Nephron progenitor cell (in vitro differentiated cells): Measurements from ENCODE around the gene MPIG6B.
A peak's percentile ranks its signal among the peaks of the same experiment; 100 is the strongest.

ENCODE experiments used
- DNase-seq: peaks from one replicate; pipeline ENCODE4 v3.0.0; 2021
- H3K27ac Mint-ChIP-seq: 2 replicates; pipeline ENCODE4 v1.8.0; 2021; ENCODE audit warnings: mild to moderate bottlenecking, moderate library complexity, mixed read lengths
- H3K27me3 Mint-ChIP-seq: 2 replicates; pipeline ENCODE4 v1.8.0; 2021; ENCODE audit warnings: mild to moderate bottlenecking, low read depth, mixed read lengths; ENCODE audit not compliant: poor library complexity
- H3K36me3 Mint-ChIP-seq: 2 replicates; pipeline ENCODE4 v1.8.0; 2021; ENCODE audit warnings: low read depth, mixed read lengths
- H3K4me1 Mint-ChIP-seq: 2 replicates; pipeline ENCODE4 v1.8.0; 2021; ENCODE audit warnings: mixed read lengths
- H3K4me3 Mint-ChIP-seq: 2 replicates; pipeline ENCODE4 v1.8.0; 2021; ENCODE audit warnings: mild to moderate bottlenecking, moderate library complexity, mixed read lengths
- H3K9me3 Mint-ChIP-seq: 2 replicates; pipeline ENCODE4 v1.8.0; 2021; ENCODE audit warnings: mild to moderate bottlenecking, moderate library complexity, mixed read lengths
- TF ChIP-seq, protein P1 (sequence below): fragments of 200-600 bp; sonication (generic); IDR thresholded peaks from 2 replicates; pipeline ENCODE4 v1.5.0; 2021; ENCODE audit warnings: antibody characterized with exemption

Gene MPIG6B

DNA sequence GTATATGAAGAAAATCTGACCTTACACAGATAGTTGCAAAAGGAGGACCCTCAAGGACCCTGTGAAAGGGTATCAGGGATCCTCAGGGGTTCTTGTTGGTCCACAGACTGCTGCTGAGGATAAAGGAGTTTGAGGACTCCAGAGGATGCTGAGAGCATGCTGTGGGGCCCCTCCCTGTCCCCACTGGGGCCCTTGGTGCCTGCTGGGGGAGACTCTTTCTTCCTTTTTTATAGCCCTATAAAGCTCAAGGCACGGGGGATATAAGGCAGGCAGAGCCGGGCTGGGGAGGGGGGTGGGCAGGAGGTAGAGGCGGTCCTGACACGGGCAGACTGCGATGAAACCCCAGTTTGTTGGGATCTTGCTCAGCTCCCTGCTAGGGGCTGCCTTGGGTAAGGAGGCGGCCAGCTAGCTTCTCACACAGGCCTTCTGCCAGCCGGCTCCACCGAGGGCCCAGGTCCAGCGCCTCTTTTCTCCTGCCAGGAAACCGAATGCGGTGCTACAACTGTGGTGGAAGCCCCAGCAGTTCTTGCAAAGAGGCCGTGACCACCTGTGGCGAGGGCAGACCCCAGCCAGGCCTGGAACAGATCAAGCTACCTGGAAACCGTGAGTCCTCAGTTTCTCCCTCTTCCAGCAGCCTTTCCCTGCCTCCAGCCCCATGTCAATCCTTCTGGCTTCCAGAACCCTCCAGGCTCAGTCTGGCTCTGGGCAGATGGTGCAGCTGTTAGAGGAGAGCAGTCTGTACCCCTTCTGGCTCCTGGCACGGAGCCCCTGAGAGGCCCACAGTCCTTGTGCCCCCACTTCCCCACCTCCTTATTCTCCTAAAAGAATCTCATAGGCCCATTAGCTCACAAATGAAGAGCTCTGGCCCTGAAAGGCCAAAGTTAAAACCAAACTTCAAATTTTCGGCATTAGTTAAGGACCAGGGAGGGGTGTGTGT is 7.9 kb upstream of the MPIG6B start, which contains the start of gene LY6G6D:
LY6G6D (plus strand) TSS at position 327 of the 937 bp plus-strand sequence; CDS start at position 335, 8 bp downstream.
- H3K27ac Mint-ChIP-seq = peak within 1 kb of the TSS; percentile 98
- peaks cover 74% of the 10 kb centered on the region for H3K4me1 Mint-ChIP-seq
- DNase-seq = peak; percentile 17
- H3K27me3 Mint-ChIP-seq = no peaks in the 10 kb centered on the region
- no peaks in the 10 kb centered on the region for H3K9me3 Mint-ChIP-seq
- H3K4me3 Mint-ChIP-seq = peak within 1 kb of the TSS; percentile 68
- TF ChIP-seq, protein P1, sequence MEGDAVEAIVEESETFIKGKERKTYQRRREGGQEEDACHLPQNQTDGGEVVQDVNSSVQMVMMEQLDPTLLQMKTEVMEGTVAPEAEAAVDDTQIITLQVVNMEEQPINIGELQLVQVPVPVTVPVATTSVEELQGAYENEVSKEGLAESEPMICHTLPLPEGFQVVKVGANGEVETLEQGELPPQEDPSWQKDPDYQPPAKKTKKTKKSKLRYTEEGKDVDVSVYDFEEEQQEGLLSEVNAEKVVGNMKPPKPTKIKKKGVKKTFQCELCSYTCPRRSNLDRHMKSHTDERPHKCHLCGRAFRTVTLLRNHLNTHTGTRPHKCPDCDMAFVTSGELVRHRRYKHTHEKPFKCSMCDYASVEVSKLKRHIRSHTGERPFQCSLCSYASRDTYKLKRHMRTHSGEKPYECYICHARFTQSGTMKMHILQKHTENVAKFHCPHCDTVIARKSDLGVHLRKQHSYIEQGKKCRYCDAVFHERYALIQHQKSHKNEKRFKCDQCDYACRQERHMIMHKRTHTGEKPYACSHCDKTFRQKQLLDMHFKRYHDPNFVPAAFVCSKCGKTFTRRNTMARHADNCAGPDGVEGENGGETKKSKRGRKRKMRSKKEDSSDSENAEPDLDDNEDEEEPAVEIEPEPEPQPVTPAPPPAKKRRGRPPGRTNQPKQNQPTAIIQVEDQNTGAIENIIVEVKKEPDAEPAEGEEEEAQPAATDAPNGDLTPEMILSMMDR = no peak
- no peaks in the 10 kb centered on the region for H3K36me3 Mint-ChIP-seq

- TF ChIP-seq, protein P1 = no peak
- Mint-ChIP-seq H3K9me3 (no peaks in the 10 kb centered on the region), H3K4me3 (no peak overlapping the region), H3K4me1 (peaks cover 51% of the 10 kb centered on the region), H3K27ac (no peak overlapping the region), H3K36me3 (no peaks in the 10 kb centered on the region), H3K27me3 (no peaks in the 10 kb centered on the region)
- DNase-seq = peak; percentile 29
These were observed 5.5 kb upstream of the MPIG6B start for GRCh38 chr6:31717499-31718222.

DNA sequence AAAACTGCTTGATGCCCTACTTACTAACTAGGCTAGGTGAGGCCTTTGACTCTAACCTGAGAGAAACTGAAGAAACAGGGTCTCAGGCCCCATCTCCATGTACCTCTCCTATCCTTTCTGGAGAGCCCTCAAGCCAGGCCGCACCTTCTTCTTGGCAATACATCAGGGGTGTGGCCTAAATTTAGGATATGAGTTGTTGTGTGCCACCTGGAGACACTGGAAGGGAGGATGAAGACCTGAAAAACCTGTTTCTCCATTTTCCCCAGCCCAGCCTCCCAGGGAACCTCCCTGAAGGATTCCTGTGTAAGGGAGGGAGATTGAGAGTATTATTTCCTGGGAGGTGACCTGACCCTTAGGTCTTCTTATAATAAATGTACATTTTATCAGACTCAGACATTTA is 4.9 kb upstream of the MPIG6B start:
- Mint-ChIP-seq H3K4me1 (peaks cover 45% of the 10 kb centered on the region), H3K4me3 (no peak overlapping the region), H3K36me3 (no peaks in the 10 kb centered on the region), H3K27ac (no peak overlapping the region), H3K27me3 (no peaks in the 10 kb centered on the region), H3K9me3 (no peaks in the 10 kb centered on the region)
- TF ChIP-seq, protein P1 = no peak
- DNase-seq = no peak

DNA sequence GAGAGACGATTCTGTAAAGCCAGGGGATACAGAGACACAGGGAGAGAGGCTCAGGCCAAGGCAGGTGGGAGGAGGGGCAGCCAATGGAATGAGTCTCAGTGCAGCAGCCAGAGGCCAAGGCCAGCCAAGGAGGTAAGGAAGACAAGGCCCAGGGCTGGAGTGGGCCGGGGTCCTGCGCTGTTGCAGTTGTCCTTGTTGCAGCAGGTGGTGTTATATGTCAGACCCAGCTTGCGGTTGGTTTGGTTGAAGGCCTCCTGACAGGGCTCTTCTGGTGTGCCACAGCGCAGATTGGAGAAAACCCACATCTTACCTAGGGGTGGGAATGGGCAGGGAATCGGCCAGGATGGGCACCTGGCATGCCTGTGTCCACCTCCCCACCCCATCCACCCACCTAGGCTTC is 4.2 kb upstream of the MPIG6B start:
- Mint-ChIP-seq H3K36me3 (peaks cover 2% of the 10 kb centered on the region), H3K27ac (peak overlapping the region; percentile 3), H3K27me3 (no peaks in the 10 kb centered on the region), H3K9me3 (no peaks in the 10 kb centered on the region), H3K4me1 (peaks cover 40% of the 10 kb centered on the region), H3K4me3 (no peak overlapping the region)
- no peak for DNase-seq
- TF ChIP-seq, protein P1 = no peak

GRCh38 chr6:31720196-31720770 is 2.9 kb upstream of the MPIG6B start:
- no peaks in the 10 kb centered on the region for H3K9me3 Mint-ChIP-seq
- TF ChIP-seq, protein P1 = no peak
- H3K27ac Mint-ChIP-seq = no peak overlapping the region
- peaks cover 12% of the 10 kb centered on the region for H3K36me3 Mint-ChIP-seq
- peaks cover 33% of the 10 kb centered on the region for H3K4me1 Mint-ChIP-seq
- H3K27me3 Mint-ChIP-seq = no peaks in the 10 kb centered on the region
- DNase-seq = no peak
- no peak overlapping the region for H3K4me3 Mint-ChIP-seq
